Measurements from ENCODE around the gene FOXE1. TPM values are rescaled to one million over a fixed set of nuclear protein-coding genes. Genes with fewer than 3 reads are reported as not detected.
A peak's percentile ranks its signal among the peaks of the same experiment; 100 is the strongest.

The FOXE1 gene
- total RNA-seq, 2 experiments from 2014 or later: not detected

DNA sequence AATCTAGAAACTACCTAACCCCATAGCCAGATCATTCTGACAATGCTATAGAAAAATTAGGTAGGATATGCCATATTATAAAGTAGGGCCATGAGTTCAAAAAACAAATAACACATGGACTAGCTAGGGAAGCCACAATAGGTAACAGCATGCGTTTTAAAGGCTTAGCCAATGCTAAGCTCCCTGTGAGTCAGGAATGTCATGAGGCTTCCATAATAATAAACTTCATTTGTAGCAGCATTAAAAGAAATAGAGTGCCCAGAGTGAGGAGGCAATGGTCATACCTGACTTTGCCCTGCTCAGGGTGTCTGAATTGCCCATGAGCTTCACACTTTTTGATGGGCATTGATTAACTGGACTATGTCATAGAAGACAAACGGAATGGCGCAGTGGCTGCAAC lies 15.8 kb downstream of the FOXE1 start:
- Mint-ChIP-seq H3K4me1 (no peaks in the 10 kb centered on the region), H3K4me3 (no peak overlapping the region), H3K36me3 (peaks cover 9% of the 10 kb centered on the region), H3K27me3 (peaks cover 39% of the 10 kb centered on the region), H3K9me3 (peaks cover 26% of the 10 kb centered on the region), H3K27ac (no peak overlapping the region)
- no peak for DNase-seq

GRCh38 chr9:97873425-97873824 lies 20.4 kb downstream of the FOXE1 start:
- Mint-ChIP-seq H3K9me3 (no peaks in the 10 kb centered on the region), H3K4me1 (no peaks in the 10 kb centered on the region), H3K36me3 (no peaks in the 10 kb centered on the region), H3K4me3 (no peak overlapping the region), H3K27ac (no peak overlapping the region), H3K27me3 (peaks cover 9% of the 10 kb centered on the region)
- DNase-seq: no peak

- no peak overlapping the region for H3K4me3 Mint-ChIP-seq
- H3K4me1 Mint-ChIP-seq: no peaks in the 10 kb centered on the region
- DNase-seq: no peak
Measured at GRCh38 chr9:97873882-97874281, 20.9 kb downstream of the FOXE1 start.

DNA sequence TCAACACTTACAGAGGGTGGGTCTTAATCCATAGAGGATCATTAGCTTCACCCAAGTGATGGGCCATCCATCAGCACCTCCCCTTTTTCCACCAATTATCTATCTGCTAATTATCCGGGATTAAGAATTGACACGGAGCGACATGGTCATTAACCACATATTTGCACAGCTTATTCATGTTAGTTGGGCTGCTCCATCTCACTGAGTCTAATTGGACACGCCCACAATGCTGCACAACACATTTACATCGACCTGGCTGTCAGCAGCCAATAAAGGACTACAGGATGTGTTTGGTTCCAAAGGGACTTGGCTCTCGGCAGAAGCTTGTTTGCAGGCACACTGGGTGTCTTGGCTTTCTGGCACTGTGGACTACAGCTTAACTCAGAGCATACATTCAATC lies 21.6 kb downstream of the FOXE1 start:
- no peaks in the 10 kb centered on the region for H3K9me3 Mint-ChIP-seq
- no peaks in the 10 kb centered on the region for H3K36me3 Mint-ChIP-seq
- no peak overlapping the region for H3K27ac Mint-ChIP-seq
- peaks cover 5% of the 10 kb centered on the region for H3K27me3 Mint-ChIP-seq
- H3K4me3 Mint-ChIP-seq: no peak overlapping the region
- H3K4me1 Mint-ChIP-seq: no peaks in the 10 kb centered on the region
- no peak for DNase-seq

More at GRCh38 chr9:97873882-97874281, 20.9 kb downstream of the FOXE1 start:
- Mint-ChIP-seq H3K9me3 (no peaks in the 10 kb centered on the region), H3K27ac (no peak overlapping the region), H3K36me3 (no peaks in the 10 kb centered on the region), H3K27me3 (peaks cover 9% of the 10 kb centered on the region)

- no peaks in the 10 kb centered on the region for H3K36me3 Mint-ChIP-seq
- no peaks in the 10 kb centered on the region for H3K4me1 Mint-ChIP-seq
- H3K27ac Mint-ChIP-seq: no peak overlapping the region
- DNase-seq: no peak
- peaks cover under 1% of the 10 kb centered on the region for H3K27me3 Mint-ChIP-seq
- no peaks in the 10 kb centered on the region for H3K9me3 Mint-ChIP-seq
- H3K4me3 Mint-ChIP-seq: no peak overlapping the region
Measured at GRCh38 chr9:97875111-97875510, 22.1 kb downstream of the FOXE1 start.

DNA sequence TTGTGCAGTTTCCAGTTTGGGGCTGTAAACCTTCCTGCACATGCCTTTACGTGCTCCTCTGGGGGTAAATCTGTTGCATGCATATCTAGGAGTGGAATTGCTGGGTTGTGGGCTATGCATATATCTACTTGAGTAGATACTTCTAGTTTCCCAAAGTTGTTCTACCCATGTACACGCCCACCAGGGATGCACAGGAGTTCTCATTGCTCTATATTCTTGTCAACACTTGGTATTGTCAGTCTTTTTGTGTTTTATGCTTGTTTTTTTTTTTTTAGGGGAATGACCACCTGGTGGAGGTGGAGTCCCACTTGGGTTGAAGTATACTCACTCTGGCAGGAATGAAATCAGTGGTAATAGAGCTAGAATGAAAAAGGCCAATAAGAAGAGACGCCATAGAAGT lies 23.0 kb downstream of the FOXE1 start:
- Mint-ChIP-seq H3K4me3 (no peak overlapping the region), H3K9me3 (no peaks in the 10 kb centered on the region), H3K27me3 (no peaks in the 10 kb centered on the region), H3K27ac (no peak overlapping the region), H3K4me1 (no peaks in the 10 kb centered on the region), H3K36me3 (no peaks in the 10 kb centered on the region)
- DNase-seq: no peak

- no peak overlapping the region for H3K27ac Mint-ChIP-seq
- H3K4me1 Mint-ChIP-seq: no peaks in the 10 kb centered on the region
- no peaks in the 10 kb centered on the region for H3K27me3 Mint-ChIP-seq
- H3K36me3 Mint-ChIP-seq: no peaks in the 10 kb centered on the region
- DNase-seq: no peak
- H3K9me3 Mint-ChIP-seq: no peaks in the 10 kb centered on the region
- no peak overlapping the region for H3K4me3 Mint-ChIP-seq
Measured at GRCh38 chr9:97880336-97880735, 27.3 kb downstream of the FOXE1 start.

DNA sequence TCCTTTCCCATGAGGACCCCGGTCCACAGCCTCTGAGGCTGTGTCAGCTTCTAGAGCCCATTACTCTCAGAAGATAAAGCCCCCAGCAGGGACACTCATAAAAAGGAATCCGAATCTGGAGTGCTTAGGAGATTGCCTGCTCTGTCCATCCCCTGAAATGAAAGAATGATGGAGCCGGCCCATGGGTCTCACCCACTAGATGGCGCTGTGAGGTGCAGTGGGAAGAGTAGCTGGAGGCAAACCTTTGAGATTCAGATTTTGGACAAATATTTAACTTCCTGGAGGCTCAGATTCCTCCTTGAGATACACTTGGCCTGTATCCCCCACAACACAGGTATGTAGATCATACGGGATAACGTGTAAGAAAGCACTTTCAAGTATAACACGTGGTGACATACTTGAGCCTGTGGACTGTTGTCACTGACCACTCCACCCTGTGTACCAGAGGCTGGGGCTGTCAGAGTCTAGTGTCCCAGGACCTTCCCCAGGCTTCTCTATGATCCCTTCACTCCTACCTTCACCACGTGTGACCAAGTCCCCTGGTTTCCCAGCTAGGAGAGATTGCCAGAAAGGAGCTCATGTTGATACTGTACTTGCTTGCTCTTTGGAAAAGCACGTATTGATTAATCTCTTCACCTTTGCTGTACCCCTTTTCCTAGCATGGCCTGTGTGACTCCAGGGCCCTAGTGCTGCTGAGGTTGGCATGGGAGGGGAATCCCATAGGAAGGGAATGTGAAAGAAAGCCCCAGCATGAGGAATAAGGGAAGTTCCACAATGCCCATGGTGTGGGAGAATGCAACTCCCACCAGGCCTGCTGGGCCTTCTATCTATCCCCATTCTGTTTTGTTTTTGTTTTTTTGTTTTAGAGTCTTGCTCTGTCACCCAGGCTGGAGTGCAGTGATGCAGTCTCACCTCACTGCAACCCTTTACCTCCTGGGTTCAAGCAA lies 37.2 kb downstream of the FOXE1 start:
- Mint-ChIP-seq H3K4me3 (no peak overlapping the region), H3K9me3 (peaks cover 4% of the 10 kb centered on the region)
- peak; percentile 55 for DNase-seq

GRCh38 chr9:97891736-97892135 lies 38.7 kb downstream of the FOXE1 start:
- Mint-ChIP-seq H3K9me3 (peaks cover 4% of the 10 kb centered on the region), H3K4me3 (no peak overlapping the region), H3K27ac (no peak overlapping the region), H3K27me3 (no peaks in the 10 kb centered on the region), H3K4me1 (peaks cover 9% of the 10 kb centered on the region), H3K36me3 (peaks cover 6% of the 10 kb centered on the region)
- no peak for DNase-seq

More for the DNA sequence above, 37.2 kb downstream of the FOXE1 start:
- H3K27me3 Mint-ChIP-seq: no peaks in the 10 kb centered on the region
- H3K4me1 Mint-ChIP-seq: peaks cover 9% of the 10 kb centered on the region
- no peak overlapping the region for H3K27ac Mint-ChIP-seq
- H3K36me3 Mint-ChIP-seq: peaks cover 6% of the 10 kb centered on the region

- DNase-seq: no peak
- peaks cover 6% of the 10 kb centered on the region for H3K36me3 Mint-ChIP-seq
- no peaks in the 10 kb centered on the region for H3K27me3 Mint-ChIP-seq
- H3K9me3 Mint-ChIP-seq: peaks cover 4% of the 10 kb centered on the region
- H3K4me1 Mint-ChIP-seq: peaks cover 9% of the 10 kb centered on the region
- H3K27ac Mint-ChIP-seq: no peak overlapping the region
- no peak overlapping the region for H3K4me3 Mint-ChIP-seq
Measured at GRCh38 chr9:97892421-97892820, 39.4 kb downstream of the FOXE1 start.

DNA sequence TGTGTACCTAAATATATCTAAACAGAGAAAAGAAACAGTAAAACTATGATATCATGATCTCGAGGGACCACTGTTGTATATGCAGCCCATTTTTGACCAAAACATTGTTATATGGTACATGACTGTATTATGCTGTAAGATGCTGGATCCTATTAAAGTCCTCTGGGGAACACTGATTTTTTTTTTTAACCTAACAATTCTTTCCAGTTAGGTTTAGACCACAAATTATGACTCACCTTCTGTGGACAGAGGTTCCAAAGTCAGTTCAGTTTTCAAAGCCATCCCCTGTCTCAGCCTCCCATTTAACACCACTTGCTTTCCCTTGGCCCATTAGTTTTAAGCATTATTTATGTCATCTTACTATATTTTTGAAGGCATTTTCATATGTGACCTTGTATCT lies 42.2 kb downstream of the FOXE1 start:
- Mint-ChIP-seq H3K4me3 (no peak overlapping the region), H3K27me3 (no peaks in the 10 kb centered on the region)

GRCh38 chr9:97895695-97896332 lies 42.8 kb downstream of the FOXE1 start:
- Mint-ChIP-seq H3K27me3 (no peaks in the 10 kb centered on the region), H3K36me3 (peaks cover 6% of the 10 kb centered on the region), H3K27ac (no peak overlapping the region), H3K4me3 (no peak overlapping the region), H3K9me3 (peaks cover 4% of the 10 kb centered on the region), H3K4me1 (peaks cover 9% of the 10 kb centered on the region)
- DNase-seq: no peak

More for the DNA sequence above, 42.2 kb downstream of the FOXE1 start:
- Mint-ChIP-seq H3K36me3 (peaks cover 6% of the 10 kb centered on the region), H3K27ac (no peak overlapping the region), H3K4me1 (peaks cover 7% of the 10 kb centered on the region), H3K9me3 (peaks cover 4% of the 10 kb centered on the region)
- no peak for DNase-seq

DNA sequence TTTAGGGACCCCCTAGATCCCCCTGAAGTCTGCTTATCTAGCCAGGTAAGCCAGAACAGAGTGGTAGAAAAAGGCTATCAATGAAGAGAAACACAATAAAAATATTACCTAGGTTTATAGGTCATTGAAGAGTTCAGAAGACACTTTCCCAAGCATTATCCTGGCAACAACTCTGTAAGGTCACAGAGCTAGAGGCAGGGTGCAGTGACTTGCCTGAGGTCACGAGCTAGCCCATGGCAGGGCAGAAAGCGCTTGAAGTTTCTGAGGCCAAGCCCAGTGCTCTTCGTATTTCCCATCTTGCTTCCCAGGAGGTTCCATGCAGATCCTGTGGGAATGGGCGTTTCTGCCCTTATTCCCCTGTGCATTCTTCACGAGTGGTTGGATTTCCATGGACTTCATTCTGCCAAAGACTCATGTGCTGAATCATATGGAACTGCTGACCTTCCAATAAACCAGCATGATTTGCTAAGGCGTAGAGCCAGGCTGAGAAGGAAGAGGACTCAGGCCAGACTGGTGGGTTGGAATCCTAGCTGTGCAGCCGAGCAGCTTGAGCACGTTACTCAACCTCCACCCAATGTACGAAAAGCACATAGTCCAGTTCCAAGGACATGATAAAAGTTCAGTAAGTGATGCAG lies 47.2 kb downstream of the FOXE1 start:
- H3K27me3 Mint-ChIP-seq: no peaks in the 10 kb centered on the region
- H3K9me3 Mint-ChIP-seq: no peaks in the 10 kb centered on the region
- no peak overlapping the region for H3K4me3 Mint-ChIP-seq
- H3K27ac Mint-ChIP-seq: no peak overlapping the region
- peaks cover 39% of the 10 kb centered on the region for H3K4me1 Mint-ChIP-seq
- peaks cover 9% of the 10 kb centered on the region for H3K36me3 Mint-ChIP-seq
- no peak for DNase-seq

DNA sequence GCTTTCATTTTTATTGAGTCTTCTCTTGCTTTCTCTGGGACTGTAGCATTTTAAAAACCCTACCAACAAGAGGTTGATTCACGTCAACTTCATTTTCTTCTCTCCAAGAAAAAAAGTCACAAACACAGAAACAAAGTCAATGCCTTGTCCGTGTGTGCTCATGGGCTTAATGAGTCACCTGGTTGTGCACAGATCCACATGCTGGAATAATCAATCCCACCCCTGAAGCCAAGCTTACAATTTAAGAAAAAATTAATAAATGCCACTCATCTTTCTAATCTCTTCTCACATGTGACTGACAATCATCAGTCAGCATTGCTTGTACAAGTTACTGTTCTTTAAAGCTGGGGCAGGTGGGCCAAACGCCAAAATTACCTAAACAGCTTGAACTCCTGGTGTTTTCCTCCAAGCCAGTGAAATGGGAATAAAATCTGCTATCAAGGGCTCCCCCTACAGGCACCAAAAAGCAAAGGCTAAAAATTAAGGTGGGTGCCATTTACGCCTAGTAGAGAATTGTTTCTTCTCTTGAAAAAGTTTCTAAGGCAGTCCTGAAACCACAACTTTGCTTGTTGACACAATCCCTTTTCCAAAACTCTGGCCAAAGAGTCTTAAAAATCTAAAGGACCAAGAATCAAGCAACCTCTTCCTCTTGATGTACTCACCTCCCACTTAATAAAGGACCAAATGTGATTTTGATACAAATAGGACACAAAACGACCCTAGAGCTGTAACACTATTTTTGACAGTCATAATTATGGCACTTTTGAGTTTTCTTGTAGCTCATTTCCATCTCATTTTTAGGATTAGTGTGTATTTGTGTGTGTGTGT lies 47.9 kb downstream of the FOXE1 start:
- DNase-seq: no peak
- Mint-ChIP-seq H3K27me3 (no peaks in the 10 kb centered on the region), H3K36me3 (peaks cover 13% of the 10 kb centered on the region), H3K27ac (no peak overlapping the region), H3K4me3 (no peak overlapping the region), H3K4me1 (peaks cover 44% of the 10 kb centered on the region), H3K9me3 (no peaks in the 10 kb centered on the region)

Measured in activated naive CD8-positive, alpha-beta T cell treated with anti-CD3 and anti-CD28 coated beads for 36 hours (primary cell).